Prostate gland (tissue), 2 donors: Measurements from ENCODE around the gene ZNF544.

Experiments
- CTCF ChIP-seq, 4 experiments: fragments of 200-600 bp in 2 of 4; fragments of 450-650 bp in 2 of 4; sonication (generic) in 2 of 4; IDR thresholded peaks; 1 replicate in 3 of 4; 2 replicates in 1 of 4; pipeline ENCODE4 v1.5.1; 2016 to 2019; ENCODE audit warnings: antibody characterized with exemption in 4 of 4, mild to moderate bottlenecking in 2 of 4, moderate library complexity in 2 of 4
- POLR2A ChIP-seq: fragments of 450-650 bp; IDR thresholded peaks from one replicate; pipeline ENCODE4 v1.6.1; 2016; ENCODE audit warnings: antibody characterized with exemption, mild to moderate bottlenecking
- POLR2AphosphoS5 ChIP-seq: sonication (generic); formaldehyde crosslinking; IDR thresholded peaks from one replicate; pipeline ENCODE4 v1.6.1; 2017; ENCODE audit warnings: antibody characterized with exemption

GRCh38 chr19:58279042-58279924, 50.6 kb downstream of the ZNF544 start:
- TF ChIP-seq POLR2AphosphoS5 (no peak), POLR2A (no peak), CTCF (IDR thresholded peaks at IDR 0.05) (no peak)
